Upper lobe of left lung (tissue), 4 donors: ENCODE data around the gene PRR5L.

Experiments
- EP300 ChIP-seq, 4 donors: sonication (generic); formaldehyde crosslinking; IDR thresholded peaks; one replicate each; pipeline ENCODE4 v1.5.1; 2017; ENCODE audit warnings: antibody characterized with exemption in 4 of 4, control low read depth in 2 of 4
- POLR2A ChIP-seq, 4 donors: fragments of 450-650 bp; IDR thresholded peaks; one replicate each; pipeline ENCODE4 v1.5.1; 2016 to 2017; ENCODE audit warnings: antibody characterized with exemption in 4 of 4, mild to moderate bottlenecking in 2 of 4
- TF ChIP-seq, protein P1 (sequence below), 6 experiments: fragments of 450-650 bp in 4 of 6; fragments of 200-600 bp in 2 of 6; sonication (generic) in 2 of 6; IDR thresholded peaks; one replicate each; pipeline ENCODE4 v1.5.1; 2016 to 2019; ENCODE audit warnings: antibody characterized with exemption in 6 of 6

- TF ChIP-seq, protein P1, sequence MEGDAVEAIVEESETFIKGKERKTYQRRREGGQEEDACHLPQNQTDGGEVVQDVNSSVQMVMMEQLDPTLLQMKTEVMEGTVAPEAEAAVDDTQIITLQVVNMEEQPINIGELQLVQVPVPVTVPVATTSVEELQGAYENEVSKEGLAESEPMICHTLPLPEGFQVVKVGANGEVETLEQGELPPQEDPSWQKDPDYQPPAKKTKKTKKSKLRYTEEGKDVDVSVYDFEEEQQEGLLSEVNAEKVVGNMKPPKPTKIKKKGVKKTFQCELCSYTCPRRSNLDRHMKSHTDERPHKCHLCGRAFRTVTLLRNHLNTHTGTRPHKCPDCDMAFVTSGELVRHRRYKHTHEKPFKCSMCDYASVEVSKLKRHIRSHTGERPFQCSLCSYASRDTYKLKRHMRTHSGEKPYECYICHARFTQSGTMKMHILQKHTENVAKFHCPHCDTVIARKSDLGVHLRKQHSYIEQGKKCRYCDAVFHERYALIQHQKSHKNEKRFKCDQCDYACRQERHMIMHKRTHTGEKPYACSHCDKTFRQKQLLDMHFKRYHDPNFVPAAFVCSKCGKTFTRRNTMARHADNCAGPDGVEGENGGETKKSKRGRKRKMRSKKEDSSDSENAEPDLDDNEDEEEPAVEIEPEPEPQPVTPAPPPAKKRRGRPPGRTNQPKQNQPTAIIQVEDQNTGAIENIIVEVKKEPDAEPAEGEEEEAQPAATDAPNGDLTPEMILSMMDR (IDR thresholded peaks at IDR 0.05) = no peak
- TF ChIP-seq POLR2A (IDR thresholded peaks at IDR 0.05) = no peak
- no peak for TF ChIP-seq EP300 (IDR thresholded peaks at IDR 0.05)
These were observed 51.4 kb downstream of the PRR5L start for GRCh38 chr11:36347384-36347906.
